ENCODE results near the gene NRG2. TPM values are rescaled to one million over a fixed set of nuclear protein-coding genes. Genes with fewer than 3 reads are reported as not detected.

NRG2 gene
- total and polyA plus RNA-seq, 2 of the 8 experiments (the other 6 are each of a cell fraction or from before 2014, with no cell fraction given): 0.27 to 0.54 TPM

GRCh38 chr5:139952574-139952973 lies 90.5 kb downstream of the NRG2 start (continued):
- TF ChIP-seq CHD7 (IDR thresholded peaks at IDR 0.05; ENCODE audit: insufficient replicate concordance, low read length): no peak
- no peak for TF ChIP-seq NRF1 (IDR thresholded peaks at IDR 0.05; ENCODE audit: low read depth, low read length)
- TF ChIP-seq BRCA1 (IDR thresholded peaks at IDR 0.05; ENCODE audit: low read depth, low read length): no peak
- TF ChIP-seq ATF2 (IDR thresholded peaks at IDR 0.05; ENCODE audit: low read length): no peak
- TF ChIP-seq ZNF274 (IDR thresholded peaks at IDR 0.05; ENCODE audit: borderline replicate concordance, extremely low read depth, low read length): no peak
- TF ChIP-seq GABPA (IDR thresholded peaks at IDR 0.05; ENCODE audit: borderline replicate concordance, insufficient read depth, low read length): no peak

Measured in H1 (cell line).